ENCODE measurements around the gene PNCK. TPM values are rescaled to one million over a fixed set of nuclear protein-coding genes. Genes with fewer than 3 reads are reported as not detected.

The PNCK gene
- total RNA-seq, 1 experiment from 2014 or later: 2.3 TPM

GRCh38 chrX:153719701-153720100, 46.1 kb upstream of the PNCK start:
- Histone ChIP-seq H3K9me3 (ENCODE audit: control insufficient read depth, insufficient read depth, low read depth, low read length) (no peaks in the 10 kb centered on the region), H3K36me3 (ENCODE audit: control insufficient read depth, insufficient read depth, low read length) (peaks cover 17% of the 10 kb centered on the region), H3K27me3 (ENCODE audit: control insufficient read depth, insufficient read depth, low read length) (no peaks in the 10 kb centered on the region), H3K4me1 (ENCODE audit: control insufficient read depth, insufficient read depth, low read length) (peaks cover 9% of the 10 kb centered on the region), H3K27ac (ENCODE audit: low read length) (no peak overlapping the region), H3K4me3 (ENCODE audit: low read depth in 2 of 2, low read length in 2 of 2) (no peak overlapping the region)
- ChIA-PET CTCF (interaction anchor here (0.6 kb wide), 1 partner anchor 32 kb away, joined by 4 read pairs; the partner anchor contains the start of gene SLC6A8), POLR2A (interaction anchor here (0.5 kb wide), 1 partner anchor 8 kb away, joined by 5 read pairs; no protein-coding TSS in a partner anchor)
- no peak for DNase-seq (ENCODE audit: low read depth, low spot score)
- intact Hi-C loops (cut with micrococcal nuclease; ENCODE audit: unreplicated experiment) (no loop called here), in situ Hi-C loops (cut with HindIII; ENCODE audit: low pct_unique_long_range_greater_than_20kb, low sequenced_read_pairs) (no loop called here)
- no TSS peak for BruUV-seq (replicated peaks)
- no peak for ATAC-seq
- no peak for TF ChIP-seq REST (IDR thresholded peaks at IDR 0.05; ENCODE audit: insufficient read depth in 1 of 2, low read depth in 2 of 2, low read length in 1 of 2)
- no peak for TF ChIP-seq TCF7L2 (IDR thresholded peaks at IDR 0.05; ENCODE audit: low read depth, low read length)
- TF ChIP-seq, protein P1, sequence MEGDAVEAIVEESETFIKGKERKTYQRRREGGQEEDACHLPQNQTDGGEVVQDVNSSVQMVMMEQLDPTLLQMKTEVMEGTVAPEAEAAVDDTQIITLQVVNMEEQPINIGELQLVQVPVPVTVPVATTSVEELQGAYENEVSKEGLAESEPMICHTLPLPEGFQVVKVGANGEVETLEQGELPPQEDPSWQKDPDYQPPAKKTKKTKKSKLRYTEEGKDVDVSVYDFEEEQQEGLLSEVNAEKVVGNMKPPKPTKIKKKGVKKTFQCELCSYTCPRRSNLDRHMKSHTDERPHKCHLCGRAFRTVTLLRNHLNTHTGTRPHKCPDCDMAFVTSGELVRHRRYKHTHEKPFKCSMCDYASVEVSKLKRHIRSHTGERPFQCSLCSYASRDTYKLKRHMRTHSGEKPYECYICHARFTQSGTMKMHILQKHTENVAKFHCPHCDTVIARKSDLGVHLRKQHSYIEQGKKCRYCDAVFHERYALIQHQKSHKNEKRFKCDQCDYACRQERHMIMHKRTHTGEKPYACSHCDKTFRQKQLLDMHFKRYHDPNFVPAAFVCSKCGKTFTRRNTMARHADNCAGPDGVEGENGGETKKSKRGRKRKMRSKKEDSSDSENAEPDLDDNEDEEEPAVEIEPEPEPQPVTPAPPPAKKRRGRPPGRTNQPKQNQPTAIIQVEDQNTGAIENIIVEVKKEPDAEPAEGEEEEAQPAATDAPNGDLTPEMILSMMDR (IDR thresholded peaks at IDR 0.05): no peak
- TF ChIP-seq POLR2AphosphoS5 (IDR thresholded peaks at IDR 0.05; ENCODE audit: low read depth, low read length): no peak
- no peak for TF ChIP-seq SIN3A (IDR thresholded peaks at IDR 0.05; ENCODE audit: borderline replicate concordance, insufficient read depth, low read depth, low read length)

GRCh38 chrX:153719238-153719637, 45.6 kb upstream of the PNCK start:
- no peaks in the 10 kb centered on the region for H3K27me3 ChIP-seq (ENCODE audit: control insufficient read depth, insufficient read depth, low read length)

More at GRCh38 chrX:153719238-153719637, 45.6 kb upstream of the PNCK start:
- H3K4me1 ChIP-seq (ENCODE audit: control insufficient read depth, insufficient read depth, low read length): peaks cover 9% of the 10 kb centered on the region
- no peak for ATAC-seq
- CTCF ChIA-PET: no interaction called here
- in situ Hi-C loops (cut with HindIII; ENCODE audit: low pct_unique_long_range_greater_than_20kb, low sequenced_read_pairs) (no loop called here), intact Hi-C loops (cut with micrococcal nuclease; ENCODE audit: unreplicated experiment) (no loop called here)
- no peak for DNase-seq (ENCODE audit: low read depth, low spot score)
- POLR2A ChIA-PET: no interaction called here
- no peak overlapping the region for H3K4me3 ChIP-seq (ENCODE audit: low read depth in 2 of 2, low read length in 2 of 2)
- peaks cover 22% of the 10 kb centered on the region for H3K36me3 ChIP-seq (ENCODE audit: control insufficient read depth, insufficient read depth, low read length)
- BruUV-seq (replicated peaks): no TSS peak
- H3K9me3 ChIP-seq (ENCODE audit: control insufficient read depth, insufficient read depth, low read depth, low read length): no peaks in the 10 kb centered on the region
- H3K27ac ChIP-seq (ENCODE audit: low read length): no peak overlapping the region
- TF ChIP-seq REST (IDR thresholded peaks at IDR 0.05; ENCODE audit: insufficient read depth in 1 of 2, low read depth in 2 of 2, low read length in 1 of 2) (no peak), TCF7L2 (IDR thresholded peaks at IDR 0.05; ENCODE audit: low read depth, low read length) (no peak), SIN3A (IDR thresholded peaks at IDR 0.05; ENCODE audit: borderline replicate concordance, insufficient read depth, low read depth, low read length) (no peak), POLR2AphosphoS5 (IDR thresholded peaks at IDR 0.05; ENCODE audit: low read depth, low read length) (no peak)
- TF ChIP-seq, protein P1 (IDR thresholded peaks at IDR 0.05): no peak
